Fibroblast of pulmonary artery (primary cell): ENCODE measurements around the gene NOP14.

Experiments
- DNase-seq: peaks from one replicate; pipeline ENCODE4 v3.0.0-alpha.2; 2010; ENCODE audit warnings: low read depth
- H3K4me3 ChIP-seq: replicated peaks from 2 replicates; pipeline ENCODE4 v1.5.1; 2011; ENCODE audit warnings: low read depth, mild to moderate bottlenecking, control low read depth, low read length, moderate library complexity
- TF ChIP-seq, protein P1 (sequence below): IDR thresholded peaks from 2 replicates; pipeline ENCODE4 v1.5.1; 2011; ENCODE audit warnings: mild to moderate bottlenecking, control low read depth, low read length, inconsistent platforms; ENCODE audit errors: missing control alignments

The NOP14 gene

GRCh38 chr4:2932321-2932950, 30.8 kb downstream of the NOP14 start:
- no peak for DNase-seq
- TF ChIP-seq, protein P1, sequence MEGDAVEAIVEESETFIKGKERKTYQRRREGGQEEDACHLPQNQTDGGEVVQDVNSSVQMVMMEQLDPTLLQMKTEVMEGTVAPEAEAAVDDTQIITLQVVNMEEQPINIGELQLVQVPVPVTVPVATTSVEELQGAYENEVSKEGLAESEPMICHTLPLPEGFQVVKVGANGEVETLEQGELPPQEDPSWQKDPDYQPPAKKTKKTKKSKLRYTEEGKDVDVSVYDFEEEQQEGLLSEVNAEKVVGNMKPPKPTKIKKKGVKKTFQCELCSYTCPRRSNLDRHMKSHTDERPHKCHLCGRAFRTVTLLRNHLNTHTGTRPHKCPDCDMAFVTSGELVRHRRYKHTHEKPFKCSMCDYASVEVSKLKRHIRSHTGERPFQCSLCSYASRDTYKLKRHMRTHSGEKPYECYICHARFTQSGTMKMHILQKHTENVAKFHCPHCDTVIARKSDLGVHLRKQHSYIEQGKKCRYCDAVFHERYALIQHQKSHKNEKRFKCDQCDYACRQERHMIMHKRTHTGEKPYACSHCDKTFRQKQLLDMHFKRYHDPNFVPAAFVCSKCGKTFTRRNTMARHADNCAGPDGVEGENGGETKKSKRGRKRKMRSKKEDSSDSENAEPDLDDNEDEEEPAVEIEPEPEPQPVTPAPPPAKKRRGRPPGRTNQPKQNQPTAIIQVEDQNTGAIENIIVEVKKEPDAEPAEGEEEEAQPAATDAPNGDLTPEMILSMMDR, result no peak
- H3K4me3 ChIP-seq, result no peak overlapping the region

GRCh38 chr4:2931512-2932301, 31.5 kb downstream of the NOP14 start:
- DNase-seq, result no peak
- TF ChIP-seq, protein P1, result no peak
- no peak overlapping the region for H3K4me3 ChIP-seq

GRCh38 chr4:2930758-2931511, 32.3 kb downstream of the NOP14 start:
- DNase-seq, result no peak
- TF ChIP-seq, protein P1, result no peak
- H3K4me3 ChIP-seq, result no peak overlapping the region

DNA sequence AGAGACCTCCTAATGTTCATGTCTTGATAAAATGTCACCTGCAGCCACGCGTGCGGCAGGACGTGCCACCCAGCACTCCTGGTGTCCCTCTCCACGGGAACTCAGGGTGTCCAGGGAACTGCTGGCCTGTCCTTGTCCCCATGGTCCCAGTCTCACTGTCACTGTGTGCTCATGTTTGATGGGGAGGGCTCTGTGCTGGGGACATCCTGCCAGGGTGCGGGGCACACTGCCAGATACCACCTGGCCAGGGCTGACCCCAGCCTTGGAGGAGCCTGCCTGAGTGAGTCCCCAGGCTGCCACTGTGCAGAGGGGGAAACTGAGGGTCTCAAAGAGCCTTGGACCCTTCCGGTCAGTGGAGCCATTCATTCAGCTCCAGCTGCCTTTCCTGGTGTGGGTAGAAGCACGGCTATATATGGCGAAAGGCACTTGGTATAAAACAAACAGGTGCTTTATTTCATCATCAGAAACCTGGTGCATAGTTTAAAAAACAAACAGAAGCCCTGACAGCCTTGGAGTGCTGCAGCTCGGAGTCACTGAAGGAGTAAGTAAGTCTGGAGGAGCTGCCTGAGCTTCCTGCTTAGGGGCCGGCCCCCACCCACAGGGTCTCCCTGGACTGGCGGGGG, 33.0 kb downstream of the NOP14 start:
- no peak for DNase-seq
- TF ChIP-seq, protein P1, result no peak
- H3K4me3 ChIP-seq, result no peak overlapping the region

DNA sequence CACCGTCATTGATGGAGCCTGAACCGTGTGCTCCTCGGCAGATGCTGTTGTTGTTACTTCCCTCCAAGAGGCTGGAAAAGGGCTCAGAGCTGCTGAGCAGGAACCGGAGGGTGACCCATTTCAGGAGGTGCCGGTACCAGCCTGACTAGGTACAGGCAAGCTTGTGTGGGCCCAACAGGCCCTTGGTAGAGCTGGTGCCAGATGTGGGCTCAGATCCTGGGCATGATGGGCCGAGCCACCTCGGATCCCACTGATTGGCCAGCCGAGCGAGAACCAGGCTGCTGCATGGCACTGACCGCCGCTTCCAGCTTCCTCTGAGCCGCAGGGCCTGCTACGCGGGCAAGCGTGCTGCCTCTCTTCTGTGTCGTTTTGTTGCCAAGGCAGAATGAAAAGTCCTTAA, 33.7 kb downstream of the NOP14 start:
- no peak for DNase-seq
- TF ChIP-seq, protein P1, result no peak

DNA sequence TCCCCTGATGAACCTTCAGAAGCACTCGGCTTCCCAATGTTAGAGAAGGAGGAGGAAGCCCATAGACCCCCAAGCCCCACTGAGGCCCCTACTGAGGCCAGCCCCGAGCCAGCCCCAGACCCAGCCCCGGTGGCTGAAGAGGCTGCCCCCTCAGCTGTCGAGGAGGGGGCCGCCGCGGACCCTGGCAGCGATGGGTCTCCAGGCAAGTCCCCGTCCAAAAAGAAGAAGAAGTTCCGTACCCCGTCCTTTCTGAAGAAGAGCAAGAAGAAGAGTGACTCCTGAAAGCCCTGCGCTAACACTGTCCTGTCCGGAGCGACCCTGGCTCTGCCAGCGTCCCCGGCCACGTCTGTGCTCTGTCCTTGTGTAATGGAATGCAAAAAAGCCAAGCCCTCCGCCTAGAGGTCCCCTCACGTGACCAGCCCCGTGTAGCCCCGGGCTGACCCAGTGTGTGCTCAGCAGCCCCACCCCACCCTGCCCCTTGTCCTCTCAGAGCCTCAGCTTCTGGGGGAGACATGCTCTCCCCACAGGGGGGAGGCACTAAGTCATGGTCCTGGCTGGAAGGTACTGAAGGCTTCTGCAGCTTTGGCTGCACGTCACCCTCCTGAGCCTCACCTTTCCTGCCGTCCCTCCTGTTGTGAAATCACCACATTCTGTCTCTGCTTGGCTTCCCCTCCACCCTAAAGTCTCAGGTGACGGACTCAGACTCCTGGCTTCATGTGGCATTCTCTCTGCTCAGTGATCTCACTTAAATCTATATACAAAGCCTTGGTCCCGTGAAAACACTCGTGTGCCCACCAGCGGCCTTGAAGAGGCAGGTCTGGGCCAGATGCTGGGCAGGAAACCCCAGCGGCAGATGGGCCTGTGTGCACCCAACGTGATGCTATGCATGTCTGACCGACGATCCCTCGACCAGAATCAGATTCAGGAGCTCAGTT, 34.7 kb downstream of the NOP14 start:
- DNase-seq, result no peak
- TF ChIP-seq, protein P1, result no peak
- H3K4me3 ChIP-seq, result no peak overlapping the region

More for the DNA sequence above, 33.7 kb downstream of the NOP14 start:
- no peak overlapping the region for H3K4me3 ChIP-seq
